T-helper 22 cell (primary cell): Measurements from ENCODE around the gene SRMS.
A peak's percentile ranks its signal among the peaks of the same experiment; 100 is the strongest.
"Not testable (repeated sequence)": the region's sequence is repeated elsewhere in the genome, so short reads cannot be mapped to it uniquely, and the experiment has no call there.

Experiments used
- DNase-seq: peaks from one replicate; pipeline ENCODE4 v3.0.0-alpha.2; 2020; ENCODE audit warnings: low read depth

Gene SRMS

GRCh38 chr20:63579017-63579694 lies 31.6 kb upstream of the SRMS start:
- no peak for DNase-seq

- DNase-seq: no peak
Measured at GRCh38 chr20:63578224-63579016, 30.9 kb upstream of the SRMS start.

GRCh38 chr20:63577317-63577894 lies 29.9 kb upstream of the SRMS start:
- no peak for DNase-seq

- DNase-seq: no peak
Measured at GRCh38 chr20:63576311-63576710, 28.8 kb upstream of the SRMS start.

- no peak for DNase-seq
Measured at GRCh38 chr20:63574829-63575743, 27.5 kb upstream of the SRMS start.

GRCh38 chr20:63574156-63574828 lies 26.7 kb upstream of the SRMS start, which contains the start of gene HELZ2:
Gene HELZ2 (minus strand): TSS chr20:63574239. CDS start chr20:63572385, 1,854 bp downstream.
- DNase-seq: peak; percentile 61

GRCh38 chr20:63573647-63574131 lies 26.1 kb upstream of the SRMS start:
- no peak for DNase-seq

- no peak for DNase-seq
Measured at GRCh38 chr20:63572788-63573646, 25.5 kb upstream of the SRMS start.

GRCh38 chr20:63572071-63572787 lies 24.7 kb upstream of the SRMS start:
- no peak for DNase-seq

GRCh38 chr20:63571087-63571478 lies 23.5 kb upstream of the SRMS start:
- not testable (repeated sequence) for DNase-seq

GRCh38 chr20:63570281-63571086 lies 22.9 kb upstream of the SRMS start:
- no peak for DNase-seq

GRCh38 chr20:63568986-63569949 lies 21.7 kb upstream of the SRMS start:
- no peak for DNase-seq

- DNase-seq: no peak
Measured at GRCh38 chr20:63568170-63568981, 20.8 kb upstream of the SRMS start.

- DNase-seq: no peak
Measured at GRCh38 chr20:63567386-63568169, 20.0 kb upstream of the SRMS start.

- no peak for DNase-seq
Measured at GRCh38 chr20:63567136-63567385, 19.5 kb upstream of the SRMS start.
